Kidney capillary endothelial cell (primary cell): ENCODE measurements around the gene MAP7D2.

Experiments
- DNase-seq: peaks from one replicate; pipeline ENCODE4 v3.0.0-alpha.2; 2018; ENCODE audit warnings: low spot score

The MAP7D2 gene

DNA sequence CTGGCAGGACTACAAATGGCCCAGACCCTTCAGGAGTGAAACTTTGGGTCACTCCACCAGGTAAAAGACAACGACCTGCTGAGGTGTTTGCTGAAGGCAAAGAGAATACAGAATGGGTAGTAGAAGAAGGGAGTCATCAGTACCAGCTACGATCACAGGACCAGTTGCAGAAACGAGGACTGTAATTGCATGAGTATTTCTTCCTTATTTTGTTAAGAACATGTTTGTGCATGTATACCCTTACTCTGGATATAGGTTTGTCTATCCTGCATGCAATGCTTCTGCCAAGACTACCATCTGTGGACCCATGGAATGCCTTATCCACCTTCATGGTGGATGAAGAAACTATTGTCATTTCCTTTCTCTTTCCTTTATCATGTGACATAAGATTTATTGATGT is 77.7 kb downstream of the MAP7D2 start:
- DNase-seq, result no peak

DNA sequence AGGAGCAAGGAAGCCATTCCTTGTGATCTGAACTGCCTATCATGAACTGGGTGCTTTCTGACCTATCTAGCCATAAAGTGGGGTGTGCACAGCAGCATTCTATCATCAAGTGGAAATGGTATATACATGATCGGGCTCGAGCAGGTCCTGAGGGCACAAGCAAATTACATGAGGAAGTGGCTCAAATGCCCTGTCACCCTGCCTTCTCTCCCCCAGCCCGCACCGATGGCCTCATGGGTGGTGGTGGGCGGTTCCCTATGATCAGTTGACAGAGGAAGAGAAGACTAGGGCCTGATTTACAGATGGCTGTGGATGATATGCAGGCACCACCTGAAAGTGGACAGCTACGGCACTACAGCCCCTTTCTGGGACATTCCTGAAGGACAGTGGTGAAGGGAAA is 79.5 kb downstream of the MAP7D2 start:
- no peak for DNase-seq

DNA sequence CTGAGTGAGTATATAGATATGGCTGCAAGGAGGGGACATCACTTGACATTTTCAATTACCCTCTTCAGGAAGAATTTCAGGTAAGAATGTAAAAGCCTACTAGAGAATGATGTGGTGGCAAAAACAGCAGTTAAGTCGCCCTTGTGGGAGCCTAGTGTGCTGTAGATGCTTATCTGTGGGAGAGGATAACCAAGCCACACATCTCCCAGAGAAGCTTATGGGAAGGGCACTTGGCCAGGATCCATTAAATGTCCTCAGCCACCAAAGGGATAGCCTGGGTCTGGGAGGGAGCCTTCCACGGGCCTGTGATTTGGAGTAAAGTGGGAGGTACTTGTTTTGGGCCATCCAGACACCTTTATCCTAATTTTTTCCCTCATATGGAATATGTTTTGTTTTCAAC is 84.5 kb downstream of the MAP7D2 start:
- DNase-seq, result no peak

DNA sequence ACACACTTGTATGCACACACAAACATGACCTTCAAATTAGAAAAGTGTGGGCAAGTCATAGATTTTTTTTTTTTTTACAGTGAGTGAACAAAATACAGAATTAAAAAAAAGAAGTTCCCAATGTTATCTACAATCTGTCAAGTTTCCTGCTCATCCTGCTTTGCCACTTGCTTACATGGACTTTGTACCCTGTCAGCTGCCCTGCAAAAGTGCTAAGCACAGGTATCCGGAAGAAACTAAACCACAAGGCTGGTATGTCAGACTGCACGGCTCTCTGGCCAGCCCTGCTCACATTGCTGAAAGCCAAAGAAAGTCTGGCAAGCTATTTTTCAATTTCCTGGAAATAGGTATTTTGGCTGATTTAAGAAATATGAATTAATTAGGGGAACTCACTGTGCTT is 87.0 kb downstream of the MAP7D2 start:
- no peak for DNase-seq

DNA sequence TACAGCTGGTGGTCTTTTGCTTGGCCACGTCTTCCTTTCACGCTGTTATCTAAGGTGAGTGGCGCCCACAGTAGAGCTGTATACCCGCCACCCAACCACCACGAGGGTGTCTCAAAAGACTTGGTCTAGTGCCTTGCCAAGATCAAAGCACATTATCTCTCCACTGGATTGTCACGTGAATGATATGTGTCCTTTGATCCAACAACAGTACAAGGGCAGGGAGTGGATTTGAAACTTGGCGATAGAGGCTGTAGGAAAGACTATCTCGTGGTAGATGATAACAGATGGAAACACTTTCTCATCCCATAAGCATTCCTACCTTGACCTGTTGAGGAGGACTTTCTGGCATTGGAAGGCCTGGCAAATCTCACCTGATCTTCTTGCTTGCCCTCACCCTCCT is 88.1 kb downstream of the MAP7D2 start:
- DNase-seq, result no peak

DNA sequence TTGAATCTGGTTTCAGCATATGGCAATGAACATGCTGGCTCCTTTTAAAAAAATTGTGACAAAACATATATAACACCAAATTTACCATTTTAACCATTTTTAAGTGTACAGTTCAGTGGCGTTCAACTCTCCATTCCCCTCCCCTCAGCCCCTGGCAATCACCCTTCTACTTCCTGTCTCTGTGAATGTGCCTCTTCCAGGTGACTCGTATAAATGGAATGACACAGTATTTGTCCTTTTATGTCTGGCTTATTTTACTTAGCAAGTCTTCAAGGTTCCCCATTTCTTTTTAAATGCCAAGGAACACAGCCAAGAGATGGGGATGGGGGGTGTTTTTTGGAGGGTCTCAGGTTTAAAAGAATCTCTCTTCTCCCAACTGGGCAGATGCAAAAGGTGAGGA is 90.4 kb downstream of the MAP7D2 start:
- DNase-seq, result no peak

DNA sequence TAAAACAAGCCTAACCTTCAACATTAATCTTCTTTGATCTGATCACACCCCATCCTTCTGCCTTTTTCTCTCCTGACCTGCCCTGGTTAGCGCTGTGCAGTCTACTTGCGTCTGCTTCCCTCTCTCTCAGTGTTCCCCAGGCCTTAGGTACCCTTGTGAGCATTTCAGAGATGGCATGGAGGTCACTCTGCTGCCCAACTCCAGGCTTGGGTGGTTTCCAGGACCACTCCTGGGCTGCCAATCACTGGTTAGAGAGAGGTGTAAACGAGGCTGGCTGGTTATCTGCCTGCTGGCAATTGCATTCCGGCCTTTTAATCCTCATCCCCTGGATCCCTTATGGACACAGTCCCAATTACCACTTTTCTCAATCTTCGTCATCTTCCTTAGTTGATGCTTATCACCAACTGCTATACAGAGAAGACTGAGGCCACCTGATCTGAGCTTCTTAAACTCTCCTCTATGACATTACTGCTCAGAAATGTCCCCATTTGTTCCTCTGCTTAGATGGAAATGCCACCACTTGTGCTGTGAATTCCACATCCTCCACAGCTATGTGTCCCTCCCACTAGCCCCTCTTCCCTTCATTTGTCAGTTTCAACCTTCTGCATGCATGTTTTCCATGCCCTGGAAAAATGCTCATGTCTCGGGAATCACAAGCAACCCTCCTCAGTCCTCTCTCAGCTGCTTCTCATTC is 96.9 kb downstream of the MAP7D2 start:
- no peak for DNase-seq

DNA sequence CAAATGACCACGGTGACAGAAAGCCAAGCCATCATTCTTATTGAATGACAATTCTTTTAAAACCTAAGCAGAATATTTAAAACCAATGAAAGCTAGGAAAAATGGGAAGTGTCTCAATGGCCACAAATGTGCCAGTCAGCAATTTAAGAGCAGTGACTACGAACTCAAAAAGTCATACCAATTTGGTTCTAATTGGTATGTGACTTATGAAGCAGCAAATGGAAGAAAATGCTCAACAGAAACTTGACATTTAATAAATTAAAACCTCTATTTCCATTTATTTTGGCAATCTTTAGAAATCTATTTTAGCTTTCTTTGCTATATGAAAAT is 100.1 kb downstream of the MAP7D2 start:
- DNase-seq, result no peak

DNA sequence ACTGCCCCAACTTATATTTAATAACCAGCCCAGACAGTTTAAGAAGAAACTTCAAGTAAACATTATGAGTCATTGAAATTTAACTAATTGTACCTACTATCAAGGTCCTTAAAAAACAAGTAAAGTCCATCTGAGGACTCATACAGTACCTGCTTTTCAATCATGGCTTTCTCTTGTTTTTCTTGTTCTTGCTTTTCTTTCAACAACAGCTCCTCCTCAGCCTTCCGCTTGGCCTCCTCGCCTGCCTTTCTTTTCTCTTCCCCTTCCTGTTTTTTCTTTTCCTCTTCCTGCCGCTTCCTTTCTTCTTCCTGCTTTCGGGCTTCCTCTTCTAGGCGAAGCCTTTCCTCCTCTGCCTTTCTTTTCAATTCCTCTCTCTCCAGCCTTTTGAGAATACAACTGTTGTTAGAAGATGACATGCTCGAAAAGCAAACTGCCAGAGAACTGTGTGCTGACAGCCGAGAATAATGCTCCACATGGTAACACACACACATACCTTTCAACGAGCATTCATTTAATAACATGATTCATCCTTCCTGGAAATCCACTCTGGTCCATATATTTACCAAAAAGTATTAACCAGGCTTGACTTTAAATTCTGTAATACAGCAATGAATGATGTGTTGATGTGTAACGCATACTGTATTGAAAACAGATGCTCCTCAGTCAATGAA is 100.6 kb downstream of the MAP7D2 start:
- no peak for DNase-seq

DNA sequence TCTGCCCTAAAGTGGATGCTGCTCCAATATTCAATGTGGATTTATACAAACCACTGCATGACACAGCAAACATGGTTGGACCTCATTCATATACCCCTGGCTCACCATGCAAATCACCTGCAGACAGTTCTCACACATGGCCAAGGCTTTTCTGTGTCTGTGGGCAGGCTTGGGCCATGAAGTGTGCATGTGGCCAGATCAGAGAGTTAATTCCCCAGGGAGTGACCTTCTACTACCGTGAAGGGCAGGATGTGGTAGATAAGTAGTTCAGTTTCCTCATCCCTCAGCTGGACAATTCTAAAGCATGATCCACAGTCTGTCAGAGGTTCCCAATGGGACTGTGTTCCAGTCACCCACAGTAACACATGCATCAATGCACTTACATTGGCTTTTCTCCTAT is 101.3 kb downstream of the MAP7D2 start:
- DNase-seq, result no peak

DNA sequence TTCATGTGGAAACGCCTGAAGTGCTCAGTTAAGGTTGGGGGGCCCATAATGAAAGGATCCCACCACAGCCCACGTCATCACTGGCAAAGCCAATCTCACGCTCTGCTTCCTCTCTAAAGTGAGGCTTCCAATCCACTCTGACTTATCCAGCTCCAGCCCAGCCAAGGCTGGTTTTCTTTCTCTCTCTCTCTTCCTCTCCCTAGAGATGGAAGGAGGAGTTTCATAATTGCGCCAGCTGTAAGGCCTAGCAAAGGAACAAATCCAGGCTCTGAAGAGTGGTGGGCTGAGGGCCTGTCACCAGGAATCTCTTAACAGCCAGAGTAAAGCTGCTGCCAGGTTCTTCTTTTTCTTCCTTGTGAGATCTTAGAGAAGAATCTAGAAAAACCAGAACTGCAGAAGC is 105.1 kb downstream of the MAP7D2 start:
- no peak for DNase-seq

DNA sequence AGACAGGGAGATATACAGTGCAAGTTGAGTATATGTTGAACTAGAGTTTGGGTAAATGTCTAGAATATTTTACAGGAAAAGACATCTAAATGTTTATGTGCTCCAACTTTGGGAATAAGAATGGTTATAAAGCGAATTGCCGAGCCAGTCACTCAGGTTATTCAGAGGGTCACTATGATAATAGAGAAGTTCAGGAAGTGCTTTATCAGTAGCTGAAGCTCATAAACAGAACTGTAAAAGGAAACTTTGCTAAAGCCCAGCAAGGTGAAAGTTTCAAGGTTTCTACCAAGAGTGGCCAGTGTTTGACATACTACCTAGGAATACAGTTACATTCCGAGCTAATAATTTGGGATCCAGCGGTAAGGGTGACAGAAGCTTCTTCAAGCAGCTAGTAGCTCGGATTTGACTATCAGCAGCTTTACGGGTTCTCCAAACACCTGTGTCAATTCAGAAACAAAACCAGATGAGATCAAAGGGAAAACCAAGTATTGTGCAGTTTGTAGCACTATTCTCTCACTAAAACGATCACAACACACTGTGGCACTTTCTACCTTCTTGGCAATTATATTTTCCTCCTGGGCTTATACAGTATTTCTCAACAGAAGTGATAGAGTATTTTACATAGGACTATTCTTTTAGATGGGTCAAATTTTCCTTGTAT is 108.6 kb downstream of the MAP7D2 start:
- no peak for DNase-seq

DNA sequence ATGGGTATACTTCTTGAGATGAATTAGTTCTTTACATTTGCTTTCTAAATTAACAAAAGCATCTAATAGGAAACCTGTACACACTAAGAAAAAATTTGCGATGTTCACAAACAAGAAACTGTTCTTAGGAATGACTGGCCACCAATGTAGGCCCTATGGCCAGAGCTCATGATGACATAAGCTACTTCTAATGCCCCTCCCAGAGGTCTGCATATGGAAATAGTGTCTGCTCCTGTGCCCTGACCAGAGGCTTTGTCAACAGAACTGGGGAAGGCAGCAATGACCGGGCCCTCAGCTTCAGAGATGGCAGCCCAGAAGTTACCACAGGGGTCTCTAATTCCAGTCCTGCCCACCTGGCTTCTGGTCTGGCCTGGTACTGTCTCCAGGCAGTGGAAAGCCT is 110.8 kb downstream of the MAP7D2 start:
- DNase-seq, result no peak

DNA sequence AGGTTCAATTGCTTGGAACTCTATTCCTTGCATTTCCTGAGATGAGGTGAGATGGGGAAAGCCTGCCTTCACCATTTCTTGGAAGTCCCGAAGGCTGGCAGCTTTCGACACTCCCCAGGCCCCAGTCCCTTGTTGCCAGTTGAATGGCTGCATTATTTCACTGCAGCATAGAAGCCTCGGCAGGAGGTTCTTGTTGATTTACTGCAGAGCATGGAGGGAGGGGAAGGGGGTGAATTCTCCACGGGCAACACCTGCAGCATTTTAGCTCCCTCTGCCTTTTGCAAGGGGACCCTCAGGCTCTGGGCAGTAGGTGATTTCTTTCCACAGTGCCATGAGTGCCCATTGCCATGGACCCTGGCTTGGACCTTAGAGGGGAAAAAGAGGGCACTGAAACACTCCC is 115.1 kb downstream of the MAP7D2 start:
- no peak for DNase-seq

DNA sequence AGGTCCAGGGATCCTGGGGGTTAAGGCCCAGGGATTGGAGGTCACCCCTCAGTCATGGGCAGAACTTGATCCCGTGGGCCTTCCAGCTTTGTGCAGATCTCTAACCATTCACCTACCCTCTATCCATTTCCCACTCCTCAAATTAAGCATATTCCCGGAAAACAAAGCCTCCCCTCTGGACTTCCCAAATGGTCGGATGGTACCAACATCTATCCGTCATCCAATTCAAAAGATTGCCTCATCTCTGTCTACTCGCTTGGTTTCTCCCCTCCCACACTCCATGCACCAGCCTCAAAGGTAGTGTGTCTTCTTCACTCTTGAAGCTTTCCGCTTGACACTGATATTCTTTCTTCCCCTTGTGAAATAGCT is 125.4 kb downstream of the MAP7D2 start:
- no peak for DNase-seq

DNA sequence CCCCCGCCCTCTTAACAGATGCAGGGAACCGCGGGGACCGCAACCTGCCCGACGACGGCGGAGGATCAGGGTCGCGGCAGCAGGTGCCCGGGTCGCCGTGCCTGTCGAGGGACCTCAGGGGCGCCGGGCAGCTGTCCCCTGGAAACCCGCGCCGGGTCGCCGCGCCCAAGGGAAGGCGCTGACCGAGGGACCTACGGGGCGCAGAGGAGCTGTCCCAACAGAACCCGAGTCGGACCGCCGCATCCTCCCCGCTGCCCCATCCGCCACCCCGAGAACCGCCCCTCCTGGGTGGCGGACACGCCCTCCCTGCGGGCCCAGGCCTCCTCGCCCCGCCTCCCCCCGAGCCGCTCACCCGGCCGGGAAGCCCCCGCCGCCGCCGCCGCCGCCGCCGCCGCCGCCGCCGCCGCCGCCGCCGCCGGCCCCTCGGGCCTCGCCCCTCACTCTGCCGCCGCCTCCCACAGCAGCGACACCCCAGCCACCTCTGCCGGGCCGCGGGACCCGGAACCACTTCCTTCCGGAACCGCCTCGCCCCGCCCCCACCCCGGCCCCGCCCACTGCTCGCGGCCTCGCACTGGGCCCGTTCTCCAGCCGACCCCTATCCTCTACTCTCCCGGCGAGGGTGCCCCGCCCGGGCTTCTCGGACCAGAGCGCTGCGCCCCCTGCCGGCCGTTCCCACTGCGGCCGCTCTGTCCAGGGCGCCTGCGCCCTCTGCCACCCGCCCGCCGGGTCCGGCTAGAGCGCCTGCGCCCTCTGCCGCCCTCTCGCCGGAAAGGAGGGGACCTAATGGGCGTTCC is 126.0 kb downstream of the MAP7D2 start, which contains the start of gene BCLAF3:
TSS of gene BCLAF3 (minus strand) at position 506 of the 794 bp plus-strand sequence. CDS start 20,797 bp downstream, outside the sequence.
- peak; percentile 69 for DNase-seq

DNA sequence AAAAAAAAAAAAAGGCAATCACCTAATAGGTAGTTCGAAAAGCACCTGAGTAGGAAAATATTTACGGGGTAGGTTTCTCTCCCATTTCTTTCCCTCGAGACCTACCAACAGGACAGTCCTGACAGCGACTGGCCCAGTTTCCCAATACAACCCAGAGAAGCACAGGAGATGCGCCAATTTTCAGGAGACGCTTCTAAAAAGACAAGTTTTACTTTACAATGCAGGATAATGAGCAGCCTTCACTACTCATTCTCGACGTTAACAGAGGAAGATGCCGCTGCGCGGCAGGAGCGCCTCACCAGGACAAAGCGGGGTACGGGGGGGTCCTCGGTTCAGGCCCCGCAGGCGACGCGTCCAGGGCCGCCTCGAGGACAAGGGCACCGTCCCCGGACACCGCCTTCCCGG is 126.6 kb downstream of the MAP7D2 start:
- DNase-seq, result no peak

DNA sequence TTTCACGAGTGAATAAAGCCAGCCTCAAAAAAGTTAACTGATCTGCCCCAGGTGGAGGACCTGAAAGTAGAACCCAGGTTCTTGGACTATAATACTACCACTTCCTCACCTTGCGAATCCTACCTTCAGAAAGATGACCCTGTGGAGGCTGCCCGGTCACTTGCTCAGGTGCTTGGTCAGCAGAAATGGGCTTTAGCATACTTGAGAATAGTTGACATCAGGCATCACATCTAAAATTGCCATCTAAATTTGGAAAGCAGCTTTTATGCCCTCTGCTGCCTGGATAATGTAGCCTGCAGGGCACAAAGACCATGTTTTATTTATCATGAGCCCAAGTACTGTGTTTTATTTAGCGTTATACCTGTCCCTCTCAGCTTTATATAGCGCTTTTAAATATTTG is 128.9 kb downstream of the MAP7D2 start:
- no peak for DNase-seq

DNA sequence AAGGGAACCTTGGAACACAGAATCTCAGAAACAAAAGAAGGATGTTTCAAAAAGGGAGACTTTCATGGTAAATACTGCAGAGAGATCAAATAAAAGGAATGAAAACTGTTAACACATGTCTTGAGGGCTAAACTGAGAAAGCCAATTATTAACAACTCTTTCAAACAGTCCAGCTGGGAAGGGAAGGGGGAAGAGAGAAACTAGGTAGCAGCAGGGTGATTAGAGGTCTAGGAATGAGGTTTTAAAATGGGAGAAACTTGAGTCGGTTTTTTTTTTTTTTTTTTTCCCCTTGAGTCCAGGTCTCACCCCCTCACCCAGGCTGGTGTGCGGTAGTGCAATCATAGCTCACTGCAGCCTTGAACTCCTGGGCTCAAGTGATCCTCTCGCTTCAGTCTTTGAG is 130.2 kb downstream of the MAP7D2 start:
- no peak for DNase-seq

DNA sequence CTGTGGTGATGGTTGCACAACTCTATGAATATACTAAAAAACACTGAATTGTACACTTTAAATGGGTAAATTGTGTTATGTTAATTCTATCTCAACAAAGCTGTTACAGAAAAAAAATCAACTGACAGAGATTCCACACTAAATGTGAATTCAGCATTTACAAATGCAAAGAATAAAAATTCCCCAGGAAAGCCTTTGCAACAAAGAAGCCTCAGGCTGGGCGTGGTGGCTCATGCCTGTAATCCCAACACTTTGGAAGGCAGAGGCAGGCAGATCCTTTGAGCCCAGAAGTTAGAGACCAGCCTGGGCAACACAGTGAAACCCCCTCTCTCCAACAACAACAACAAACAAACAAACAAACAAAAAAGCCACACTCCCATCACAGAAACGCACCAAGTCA is 134.8 kb downstream of the MAP7D2 start:
- no peak for DNase-seq

DNA sequence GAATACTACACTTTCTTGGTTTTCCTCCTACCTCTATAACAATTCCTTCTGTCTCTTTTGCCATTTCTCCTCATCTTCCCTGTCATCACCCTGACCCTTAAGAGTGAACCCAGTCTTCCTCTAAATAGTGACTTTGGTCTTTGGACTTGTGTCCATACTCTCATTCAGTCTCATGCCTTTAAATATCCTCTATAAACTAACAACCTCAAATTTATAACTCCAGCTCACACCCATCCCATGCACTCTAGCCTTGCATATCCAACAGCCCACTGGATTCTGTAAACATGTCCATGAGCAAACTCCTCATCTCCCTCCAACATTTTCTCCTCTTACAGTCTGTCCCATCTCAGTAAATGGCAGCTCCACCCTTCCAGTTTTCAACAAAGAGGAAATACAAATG is 140.9 kb downstream of the MAP7D2 start:
- no peak for DNase-seq

DNA sequence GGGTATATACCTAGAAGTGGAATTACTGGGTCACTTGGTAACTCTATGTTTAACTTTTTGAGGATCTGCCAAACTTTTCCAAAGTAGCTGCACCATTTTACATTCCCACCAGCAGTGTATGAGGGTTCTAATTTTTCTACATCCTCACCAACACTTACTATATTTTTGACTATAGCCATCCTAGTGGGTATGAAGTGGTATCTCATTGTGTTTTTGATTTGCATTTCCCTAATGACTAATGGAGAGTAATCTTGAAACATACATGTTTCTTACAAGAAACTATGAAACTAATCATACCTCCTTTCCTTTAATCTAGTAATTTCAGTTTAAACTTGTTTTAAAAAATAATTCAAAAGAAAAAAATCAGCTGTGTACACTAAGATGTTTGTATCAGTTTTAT is 143.7 kb downstream of the MAP7D2 start:
- no peak for DNase-seq

DNA sequence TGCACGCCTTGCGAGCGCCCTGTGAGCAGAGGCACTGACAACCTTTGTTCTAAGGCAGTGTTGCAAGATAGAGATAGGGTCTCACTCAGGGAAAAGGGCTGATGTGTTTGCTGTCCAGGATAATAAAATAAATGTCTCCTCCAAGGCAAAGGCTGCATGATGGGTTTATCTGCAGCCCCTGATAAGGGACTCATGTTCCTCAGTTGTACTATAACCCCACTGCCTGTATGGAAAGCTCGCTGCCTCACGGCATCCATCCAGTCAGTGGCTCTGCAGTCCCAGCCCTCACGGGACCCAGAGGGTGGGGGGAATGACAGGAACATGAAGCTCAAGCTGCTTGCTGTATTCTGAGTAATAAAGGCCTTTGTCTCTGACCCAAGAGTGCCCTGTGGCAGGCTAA is 148.4 kb downstream of the MAP7D2 start:
- no peak for DNase-seq
